ENCODE data around the gene DBH. TPM values are rescaled to one million over a fixed set of nuclear protein-coding genes. Genes with fewer than 3 reads are reported as not detected.

Gene DBH
- polyA plus RNA-seq, 1 donor (not counting 4 experiments of a cell fraction or from before 2014, with no cell fraction given), result not detected

DNA sequence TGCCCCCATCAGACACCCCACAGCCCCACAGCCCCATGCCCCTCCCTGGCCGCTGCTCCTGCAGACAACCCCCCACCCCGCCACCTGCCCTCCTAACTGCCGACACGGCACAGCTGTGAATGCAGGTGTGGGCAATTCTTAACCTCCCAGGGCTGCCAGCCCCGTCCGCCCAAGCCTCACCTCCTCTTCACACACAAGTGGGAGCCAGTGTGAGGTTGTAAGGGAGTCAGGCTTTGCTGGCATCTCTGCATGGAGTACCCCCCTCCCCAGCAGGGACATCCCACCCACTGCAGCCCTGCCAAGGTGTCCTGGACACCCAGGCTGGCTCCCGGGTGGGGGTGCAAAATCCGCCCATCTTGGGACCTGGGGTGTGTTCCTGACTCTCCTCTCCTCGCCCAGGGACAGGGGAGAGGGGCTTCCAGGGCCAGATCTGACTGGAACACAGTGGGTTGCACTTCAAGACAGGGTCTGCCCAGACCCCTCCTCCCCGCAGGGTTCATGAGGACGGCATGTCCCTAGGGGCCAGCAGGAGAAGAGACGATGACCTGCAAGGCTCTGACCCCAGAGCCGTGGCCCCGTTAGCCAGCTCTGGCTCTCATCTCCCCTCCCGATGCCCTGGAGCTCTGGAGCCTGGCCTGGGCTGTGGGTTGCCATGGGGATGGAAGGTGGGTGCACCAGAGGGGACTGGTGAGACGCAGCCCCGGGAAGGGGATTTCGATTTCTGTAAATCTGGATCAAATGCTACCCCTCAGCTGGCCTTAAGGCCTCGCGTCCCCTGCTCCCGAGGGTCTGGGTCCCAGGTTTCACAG, 67.6 kb downstream of the DBH start:
- Histone ChIP-seq H2AFZ (ENCODE audit: control insufficient read depth, low read length) (no peak overlapping the region), H3K79me2 (ENCODE audit: control insufficient read depth, insufficient read depth, low read length) (no peaks in the 10 kb centered on the region), H3K4me2 (ENCODE audit: control insufficient read depth, extremely low read depth, insufficient read depth, low read depth, low read length) (no peak overlapping the region), H3K9me3 (ENCODE audit: control insufficient read depth, low read depth, low read length) (no peaks in the 10 kb centered on the region), H3K36me3 (ENCODE audit: control insufficient read depth in 2 of 2, extremely low read depth in 1 of 2, insufficient read depth in 2 of 2, low read length in 2 of 2) (no peaks in the 10 kb centered on the region), H3K9me1 (ENCODE audit: control insufficient read depth, extremely low read depth, insufficient read depth, low read length) (no peaks in the 10 kb centered on the region), H3K4me3 (ENCODE audit: control insufficient read depth in 2 of 3, extremely low read depth in 1 of 3, insufficient read depth in 2 of 3, low read depth in 1 of 3, low read length in 3 of 3) (no peak overlapping the region), H3K27me3 (ENCODE audit: control insufficient read depth, extremely low read depth, insufficient read depth, low read length) (peaks cover 64% of the 10 kb centered on the region), H4K20me1 (ENCODE audit: control insufficient read depth, extremely low read depth, insufficient read depth, low read length) (no peaks in the 10 kb centered on the region), H3K9ac (ENCODE audit: control insufficient read depth, extremely low read depth, insufficient read depth, low read length) (no peak overlapping the region), H3K27ac (ENCODE audit: control insufficient read depth, insufficient read depth, low read length) (no peak overlapping the region), H3K4me1 (ENCODE audit: control insufficient read depth, extremely low read depth, insufficient read depth, low read length) (no peaks in the 10 kb centered on the region)
- FAIRE-seq (no peak), DNase-seq (ENCODE audit: low read depth, low spot score) (no peak)
- TF ChIP-seq, protein P1, sequence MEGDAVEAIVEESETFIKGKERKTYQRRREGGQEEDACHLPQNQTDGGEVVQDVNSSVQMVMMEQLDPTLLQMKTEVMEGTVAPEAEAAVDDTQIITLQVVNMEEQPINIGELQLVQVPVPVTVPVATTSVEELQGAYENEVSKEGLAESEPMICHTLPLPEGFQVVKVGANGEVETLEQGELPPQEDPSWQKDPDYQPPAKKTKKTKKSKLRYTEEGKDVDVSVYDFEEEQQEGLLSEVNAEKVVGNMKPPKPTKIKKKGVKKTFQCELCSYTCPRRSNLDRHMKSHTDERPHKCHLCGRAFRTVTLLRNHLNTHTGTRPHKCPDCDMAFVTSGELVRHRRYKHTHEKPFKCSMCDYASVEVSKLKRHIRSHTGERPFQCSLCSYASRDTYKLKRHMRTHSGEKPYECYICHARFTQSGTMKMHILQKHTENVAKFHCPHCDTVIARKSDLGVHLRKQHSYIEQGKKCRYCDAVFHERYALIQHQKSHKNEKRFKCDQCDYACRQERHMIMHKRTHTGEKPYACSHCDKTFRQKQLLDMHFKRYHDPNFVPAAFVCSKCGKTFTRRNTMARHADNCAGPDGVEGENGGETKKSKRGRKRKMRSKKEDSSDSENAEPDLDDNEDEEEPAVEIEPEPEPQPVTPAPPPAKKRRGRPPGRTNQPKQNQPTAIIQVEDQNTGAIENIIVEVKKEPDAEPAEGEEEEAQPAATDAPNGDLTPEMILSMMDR (optimal IDR thresholded peaks at IDR 0.05 in 1 of 3, IDR thresholded peaks at IDR 0.05 in 1 of 3, conservative IDR thresholded peaks at IDR 0.05 in 1 of 3; ENCODE audit: extremely low read depth in 1 of 3, insufficient read depth in 2 of 3, low read length in 3 of 3), result no peak
- no peak for TF ChIP-seq EZH2 (IDR thresholded peaks at IDR 0.05; ENCODE audit: low read length)
- dilution Hi-C loops (cut with MboI; ENCODE audit: extremely low pct_ligation_motif_present, low sequenced_read_pairs), result no loop called here

DNA sequence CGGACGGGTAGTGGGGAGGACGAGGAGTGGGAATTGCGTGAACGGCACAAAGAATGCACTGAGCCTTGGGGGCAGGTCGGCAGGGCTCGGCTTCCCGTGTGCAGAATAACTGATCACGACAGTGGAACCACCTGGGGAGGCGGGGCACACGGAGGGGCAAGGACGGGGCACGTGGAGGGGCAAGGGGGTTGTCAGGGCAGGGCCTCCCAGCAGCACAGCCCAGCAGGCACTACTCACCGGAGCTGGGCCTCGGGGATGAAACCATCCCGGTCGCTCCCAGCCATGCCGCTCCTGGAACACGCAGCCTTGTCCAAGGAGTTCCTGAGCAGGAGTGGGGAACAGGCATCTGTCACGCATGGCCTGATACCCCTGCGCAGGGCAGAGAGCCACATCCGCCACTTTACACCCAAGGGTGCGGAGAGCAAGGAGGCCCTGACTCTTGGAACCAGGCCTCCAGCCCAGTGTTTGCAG, 68.6 kb downstream of the DBH start:
- TF ChIP-seq, protein P1 (optimal IDR thresholded peaks at IDR 0.05 in 1 of 3, IDR thresholded peaks at IDR 0.05 in 1 of 3, conservative IDR thresholded peaks at IDR 0.05 in 1 of 3; ENCODE audit: extremely low read depth in 1 of 3, insufficient read depth in 2 of 3, low read length in 3 of 3), result no peak
- dilution Hi-C loops (cut with MboI; ENCODE audit: extremely low pct_ligation_motif_present, low sequenced_read_pairs), result no loop called here
- Histone ChIP-seq H3K4me3 (ENCODE audit: control insufficient read depth in 2 of 3, extremely low read depth in 1 of 3, insufficient read depth in 2 of 3, low read depth in 1 of 3, low read length in 3 of 3) (no peak overlapping the region), H3K79me2 (ENCODE audit: control insufficient read depth, insufficient read depth, low read length) (no peaks in the 10 kb centered on the region), H3K27ac (ENCODE audit: control insufficient read depth, insufficient read depth, low read length) (no peak overlapping the region), H3K9ac (ENCODE audit: control insufficient read depth, extremely low read depth, insufficient read depth, low read length) (no peak overlapping the region), H3K27me3 (ENCODE audit: control insufficient read depth, extremely low read depth, insufficient read depth, low read length) (peaks cover 64% of the 10 kb centered on the region), H3K4me1 (ENCODE audit: control insufficient read depth, extremely low read depth, insufficient read depth, low read length) (no peaks in the 10 kb centered on the region), H3K9me1 (ENCODE audit: control insufficient read depth, extremely low read depth, insufficient read depth, low read length) (no peaks in the 10 kb centered on the region), H4K20me1 (ENCODE audit: control insufficient read depth, extremely low read depth, insufficient read depth, low read length) (no peaks in the 10 kb centered on the region), H2AFZ (ENCODE audit: control insufficient read depth, low read length) (no peak overlapping the region), H3K36me3 (ENCODE audit: control insufficient read depth in 2 of 2, extremely low read depth in 1 of 2, insufficient read depth in 2 of 2, low read length in 2 of 2) (no peaks in the 10 kb centered on the region), H3K9me3 (ENCODE audit: control insufficient read depth, low read depth, low read length) (no peaks in the 10 kb centered on the region), H3K4me2 (ENCODE audit: control insufficient read depth, extremely low read depth, insufficient read depth, low read depth, low read length) (no peak overlapping the region)
- DNase-seq (ENCODE audit: low read depth, low spot score) (no peak), FAIRE-seq (no peak)

All from keratinocyte (primary cell).